Measurements from ENCODE around the gene THSD7A.

GRCh38 chr7:11737723-11738122 is 94.3 kb downstream of the THSD7A start:
- TF ChIP-seq NFYB (CRISPR knock-in tag; conservative IDR thresholded peaks at IDR 0.05; ENCODE audit: low read depth) (no peak), E2F4 (CRISPR knock-in tag; IDR thresholded peaks at IDR 0.05; ENCODE audit: borderline replicate concordance, low read depth) (no peak), CTCF (IDR thresholded peaks at IDR 0.05) (no peak)
